Stomach (tissue), 9 donors: ENCODE measurements around the gene APBA1. TPM values are rescaled to one million over a fixed set of nuclear protein-coding genes. Genes with fewer than 3 reads are reported as not detected.

Source experiments
- DNase-seq, 2 donors: peaks; one replicate each; pipeline versions ENCODE4 v3.0.0 to v3.0.0-alpha.2; 2013 to 2019
- H3K27ac ChIP-seq, 5 donors: fragments of 200-600 bp in 4 of 5; sonication (generic) in 4 of 5; one replicate each; pipeline ENCODE4 v1.5.1; 2013 to 2019; ENCODE audit warnings: mild to moderate bottlenecking in 1 of 5, moderate library complexity in 1 of 5
- H3K27me3 ChIP-seq, 3 donors: fragments of 200-600 bp; sonication (generic); one replicate each; pipeline ENCODE4 v1.5.1; 2017 to 2019; ENCODE audit warnings: mixed run types in 1 of 3
- H3K36me3 ChIP-seq, 4 donors: fragments of 200-600 bp; sonication (generic); 1 replicate in 3 of 4; 2 replicates in 1 of 4; pipeline ENCODE4 v1.5.1; 2016 to 2019
- H3K4me1 ChIP-seq, 4 donors: fragments of 200-600 bp; sonication (generic); one replicate each; pipeline ENCODE4 v1.5.1; 2016 to 2019
- H3K4me3 ChIP-seq, 4 donors: fragments of 200-600 bp; sonication (generic) in 3 of 4; one replicate each; pipeline ENCODE4 v1.5.1; 2016 to 2019; ENCODE audit warnings: mild to moderate bottlenecking in 1 of 4
- H3K9me3 ChIP-seq, 4 donors: fragments of 200-600 bp; sonication (generic); one replicate each; pipeline ENCODE4 v1.5.1; 2016 to 2019
- CTCF ChIP-seq, 7 experiments: fragments of 450-650 bp in 4 of 7; fragments of 200-600 bp in 3 of 7; sonication (generic) in 3 of 7; IDR thresholded peaks; one replicate each; pipeline ENCODE4 v1.5.1; 2016 to 2019; ENCODE audit warnings: antibody characterized with exemption in 7 of 7, control low read depth in 2 of 7, mild to moderate bottlenecking in 1 of 7
- EP300 ChIP-seq: sonication (generic); formaldehyde crosslinking; IDR thresholded peaks from one replicate; pipeline ENCODE4 v1.6.1; 2017; ENCODE audit warnings: antibody characterized with exemption
- POLR2A ChIP-seq, 4 donors: fragments of 450-650 bp; IDR thresholded peaks; one replicate each; pipeline ENCODE4 v1.6.1; 2016; ENCODE audit warnings: antibody characterized with exemption in 4 of 4, control low read depth in 2 of 4, mild to moderate bottlenecking in 1 of 4, moderate library complexity in 1 of 4
- POLR2AphosphoS5 ChIP-seq, 3 donors: sonication (generic); formaldehyde crosslinking; IDR thresholded peaks; one replicate each; pipeline ENCODE4 v1.6.1; 2016; ENCODE audit warnings: antibody characterized with exemption in 3 of 3
- WGBS, 5 donors: extraction: QIAGEN DNeasy Blood & Tissue Kit in 3 of 5; methylation state at CpG; one replicate each; pipeline versions ENCODE4 v1.1.5 to v1.1.7; 2013 to 2018; 5-methylcytosine and 5-hydroxymethylcytosine counted together
- intact Hi-C: fragments of 100-400 bp; cut with DNase I; formaldehyde crosslinking; loops from one replicate; pipeline ENCODE4 v1.15.1; 2023; ENCODE audit warnings: low total_unique reads
- polyA plus RNA-seq, 3 donors: library from polyadenylated mRNA; stranded (reverse); fragments of 200-250 nt; gene quantifications; one replicate each; pipeline ENCODE4 v1.2.3, GENCODE V29; 2013
- total RNA-seq, 5 donors: library from RNA; depleted of rRNA; stranded (reverse); fragments of >200 nt; gene quantifications; one replicate each; pipeline versions ENCODE4 v1.1.0 to v1.2.3, GENCODE V29; 2014 to 2016
- donor health status: healthy with polysubstance abuse.
- donor health status: Bipolar disorder and iron deficiency.
- donor health status: healthy.

Gene APBA1
- total and polyA plus RNA-seq, 8 donors: 0.50 to 14.2 (median 3.2) TPM

- TF ChIP-seq CTCF (IDR thresholded peaks at IDR 0.05) (no peak), POLR2A (IDR thresholded peaks at IDR 0.05) (no peak), EP300 (no peak), POLR2AphosphoS5 (IDR thresholded peaks at IDR 0.05) (no peak)
- DNase-seq: no peak
- Histone ChIP-seq H3K4me3 (no peak overlapping the region), H3K36me3 (no peaks in the 10 kb centered on the region), H3K27me3 (no peaks in the 10 kb centered on the region), H3K9me3 (no peaks in the 10 kb centered on the region), H3K4me1 (peaks cover 0 to 8% (median 4%) of the 10 kb centered on the region in 4 donors), H3K27ac (no peak overlapping the region)
- 61 to 82% (median 76%) methylated on average over 3 of the region's 3 CpGs for WGBS, 5 donors
- intact Hi-C loops: no loop called here
These were observed 94.1 kb downstream of the APBA1 start for GRCh38 chr9:69578026-69578425.

- no peak for TF ChIP-seq POLR2A (IDR thresholded peaks at IDR 0.05)
- TF ChIP-seq EP300: no peak
- no peak for DNase-seq
- no peaks in the 10 kb centered on the region for H3K36me3 ChIP-seq
- H3K4me3 ChIP-seq: no peak overlapping the region
- 92 to 100% (median 95%) methylated on average over 1 of the region's 1 CpG for WGBS, 5 donors
- no peak overlapping the region for H3K27ac ChIP-seq
- peaks cover 0 to 7% (median under 1%) of the 10 kb centered on the region in 4 donors for H3K4me1 ChIP-seq
- intact Hi-C loops: no loop called here
- no peaks in the 10 kb centered on the region for H3K27me3 ChIP-seq
- H3K9me3 ChIP-seq: no peaks in the 10 kb centered on the region
These were observed 95.0 kb downstream of the APBA1 start for GRCh38 chr9:69577123-69577522.

DNA sequence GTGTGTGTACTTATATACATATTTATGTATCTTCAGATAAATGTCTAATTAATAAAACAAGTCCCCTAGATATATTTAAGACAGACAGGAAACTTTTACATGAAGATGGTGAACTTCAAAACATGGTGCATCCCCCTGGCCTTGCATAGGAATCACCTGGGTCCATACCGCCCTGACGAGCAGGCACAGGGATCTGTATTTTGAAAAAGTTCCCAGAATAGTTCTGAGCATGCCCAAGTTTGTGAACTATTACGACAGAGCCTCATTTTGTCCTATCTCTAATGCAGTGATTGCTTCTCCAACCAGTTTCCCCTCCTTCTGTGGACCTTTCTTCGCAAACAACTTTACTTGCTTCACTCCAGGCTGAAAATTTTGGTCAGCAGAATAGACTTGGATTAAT, 98.1 kb downstream of the APBA1 start:
- no peak for DNase-seq
- Histone ChIP-seq H3K4me1 (peaks cover 0 to 10% (median 4%) of the 10 kb centered on the region in 4 donors), H3K9me3 (no peaks in the 10 kb centered on the region), H3K4me3 (no peak overlapping the region), H3K27ac (no peak overlapping the region), H3K27me3 (no peaks in the 10 kb centered on the region), H3K36me3 (no peaks in the 10 kb centered on the region)
- TF ChIP-seq CTCF (IDR thresholded peaks at IDR 0.05) (no peak), EP300 (no peak), POLR2A (IDR thresholded peaks at IDR 0.05) (no peak), POLR2AphosphoS5 (IDR thresholded peaks at IDR 0.05) (no peak)
- intact Hi-C loops: no loop called here
- 80 to 85% (median 84%) methylated on average over 4 of the region's 4 CpGs for WGBS, 5 donors

DNA sequence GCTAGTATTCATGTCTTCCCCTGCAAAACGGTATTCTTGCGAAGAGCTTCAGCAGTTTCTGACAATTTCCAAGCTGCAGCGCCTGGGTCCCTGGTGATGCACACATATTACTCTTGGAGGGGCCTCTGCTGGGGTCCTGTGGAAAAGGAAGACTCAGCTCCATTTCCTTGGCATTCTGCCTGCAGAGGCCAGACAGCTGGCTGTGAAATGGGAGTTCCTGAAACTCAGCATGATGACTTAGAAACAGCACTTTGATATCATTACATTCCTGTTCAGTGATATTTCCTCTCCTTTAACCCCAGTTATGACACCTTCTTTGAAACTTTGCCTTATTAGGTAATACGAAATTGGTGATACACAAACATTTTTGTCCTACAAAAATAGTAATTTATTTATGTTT, 98.5 kb downstream of the APBA1 start:
- DNase-seq: peak in 1 of 2 donors; percentile 57
- Histone ChIP-seq H3K4me3 (no peak overlapping the region), H3K9me3 (no peaks in the 10 kb centered on the region), H3K27me3 (no peaks in the 10 kb centered on the region), H3K27ac (no peak overlapping the region), H3K36me3 (no peaks in the 10 kb centered on the region), H3K4me1 (peaks cover 0 to 11% (median 4%) of the 10 kb centered on the region in 4 donors)
- intact Hi-C loops: no loop called here
- TF ChIP-seq CTCF (IDR thresholded peaks at IDR 0.05) (no peak), POLR2AphosphoS5 (IDR thresholded peaks at IDR 0.05) (no peak), POLR2A (IDR thresholded peaks at IDR 0.05) (no peak), EP300 (no peak)
- 74 to 83% (median 79%) methylated on average over 4 of the region's 4 CpGs for WGBS, 5 donors

- no peak overlapping the region for H3K27ac ChIP-seq
- H3K4me3 ChIP-seq: no peak overlapping the region
- H3K4me1 ChIP-seq: peaks cover 0 to 11% (median 4%) of the 10 kb centered on the region in 4 donors
- H3K36me3 ChIP-seq: no peaks in the 10 kb centered on the region
- H3K27me3 ChIP-seq: no peaks in the 10 kb centered on the region
- no peaks in the 10 kb centered on the region for H3K9me3 ChIP-seq
- no peak for DNase-seq
- TF ChIP-seq POLR2AphosphoS5 (IDR thresholded peaks at IDR 0.05): no peak
- TF ChIP-seq POLR2A (IDR thresholded peaks at IDR 0.05): no peak
- TF ChIP-seq EP300: no peak
- no peak for TF ChIP-seq CTCF (IDR thresholded peaks at IDR 0.05)
- intact Hi-C loops: no loop called here
These were observed 99.6 kb downstream of the APBA1 start for GRCh38 chr9:69572611-69573010.
